Omental fat pad (tissue), 4 donors: ENCODE results near the gene CUL4B. TPM values are rescaled to one million over a fixed set of nuclear protein-coding genes. Genes with fewer than 3 reads are reported as not detected.
"Not testable (repeated sequence)": the region's sequence is repeated elsewhere in the genome, so short reads cannot be mapped to it uniquely, and the experiment has no call there.

Source experiments
- ATAC-seq: fragments of 150-250 bp; one replicate; pipeline ENCODE4 v1.9.1; 2016; ENCODE audit warnings: mild to moderate bottlenecking, moderate library complexity; ENCODE audit not compliant: low FRiP score
- DNase-seq: peaks from one replicate; pipeline ENCODE4 v3.0.0-alpha.2; 2019; ENCODE audit warnings: low spot score
- CTCF ChIP-seq, 3 donors: fragments of 450-650 bp; IDR thresholded peaks; one replicate each; pipeline ENCODE4 v1.5.1; 2016 to 2017; ENCODE audit warnings: antibody characterized with exemption in 3 of 3, mild to moderate bottlenecking in 3 of 3, moderate library complexity in 2 of 3
- total RNA-seq, 4 donors: library from RNA; depleted of rRNA; stranded (reverse); fragments of >200 nt; gene quantifications; one replicate each; pipeline ENCODE4 v1.1.0, GENCODE V29; 2016

The CUL4B gene
- total RNA-seq, 4 donors from 2014 or later, result 27.3 to 55.5 (median 30.3) TPM

- TF ChIP-seq CTCF (IDR thresholded peaks at IDR 0.05), result no peak
- no peak for DNase-seq
- ATAC-seq, result no peak
Observed at GRCh38 chrX:120517936-120518335, 42.8 kb downstream of the CUL4B start.

- DNase-seq (no peak), ATAC-seq (no peak)
- TF ChIP-seq CTCF (IDR thresholded peaks at IDR 0.05), result no peak
Observed at GRCh38 chrX:120514236-120514635, 46.5 kb downstream of the CUL4B start.

- TF ChIP-seq CTCF (IDR thresholded peaks at IDR 0.05), result no peak
- no peak for ATAC-seq
- no peak for DNase-seq
Observed at GRCh38 chrX:120512627-120513026, 48.1 kb downstream of the CUL4B start.

GRCh38 chrX:120512222-120512621, 48.5 kb downstream of the CUL4B start:
- no peak for TF ChIP-seq CTCF (IDR thresholded peaks at IDR 0.05)
- ATAC-seq (no peak), DNase-seq (no peak)

- no peak for TF ChIP-seq CTCF (IDR thresholded peaks at IDR 0.05)
- no peak for DNase-seq
- ATAC-seq, result no peak
Observed at GRCh38 chrX:120504569-120504968, 56.2 kb downstream of the CUL4B start.

GRCh38 chrX:120499301-120500072, 61.3 kb downstream of the CUL4B start:
- ATAC-seq (no peak), DNase-seq (no peak)
- no peak for TF ChIP-seq CTCF (IDR thresholded peaks at IDR 0.05)

GRCh38 chrX:120490119-120490518, 70.6 kb downstream of the CUL4B start:
- not testable (repeated sequence) for DNase-seq, ATAC-seq
